ENCODE data around the gene GUCY2C.
"Not testable (repeated sequence)": the region's sequence is repeated elsewhere in the genome, so short reads cannot be mapped to it uniquely, and the experiment has no call there.

The GUCY2C gene

GRCh38 chr12:14696265-14696741, at the start of gene GUCY2C:
GUCY2C (minus strand) TSS chr12:14696599; CDS start chr12:14696448, 151 bp downstream.
- no peak for DNase-seq

- no peak for DNase-seq
Observed at GRCh38 chr12:14743061-14743460, 46.7 kb upstream of the GUCY2C start.

GRCh38 chr12:14741942-14742341, 45.5 kb upstream of the GUCY2C start:
- DNase-seq, result no peak

GRCh38 chr12:14741153-14741552, 44.8 kb upstream of the GUCY2C start:
- no peak for DNase-seq

- not testable (repeated sequence) for DNase-seq
Observed at GRCh38 chr12:14736441-14736840, 40.0 kb upstream of the GUCY2C start.

- no peak for DNase-seq
Observed at GRCh38 chr12:14731821-14732220, 35.4 kb upstream of the GUCY2C start.

- no peak for DNase-seq
Observed at GRCh38 chr12:14729586-14729985, 33.2 kb upstream of the GUCY2C start.

- DNase-seq, result peak in 29 of 56 donors; percentile 1 to 49 (median 6)
Observed at GRCh38 chr12:14723763-14724162, 27.4 kb upstream of the GUCY2C start.

- peak in 7 of 56 donors; percentile 1 to 21 (median 2) for DNase-seq
Observed at GRCh38 chr12:14716848-14717444, 20.5 kb upstream of the GUCY2C start.

- DNase-seq, result no peak
Observed at GRCh38 chr12:14714437-14714836, 18.0 kb upstream of the GUCY2C start.

- no peak for DNase-seq
Observed at GRCh38 chr12:14710632-14711320, 14.4 kb upstream of the GUCY2C start.

GRCh38 chr12:14701809-14702568, 5.6 kb upstream of the GUCY2C start:
- DNase-seq, result no peak

- DNase-seq, result no peak
Observed at GRCh38 chr12:14700935-14701334, 4.5 kb upstream of the GUCY2C start.

GRCh38 chr12:14699923-14700322, 3.5 kb upstream of the GUCY2C start:
- DNase-seq, result no peak

GRCh38 chr12:14698555-14698954, 2.2 kb upstream of the GUCY2C start:
- no peak for DNase-seq

GRCh38 chr12:14695715-14696141, 671 bp downstream of the GUCY2C start:
- no peak for DNase-seq

GRCh38 chr12:14694970-14695369, 1.4 kb downstream of the GUCY2C start:
- DNase-seq, result no peak

- DNase-seq, result no peak
Observed at GRCh38 chr12:14694145-14694714, 2.2 kb downstream of the GUCY2C start.

- DNase-seq, result no peak
Observed at GRCh38 chr12:14693116-14693515, 3.3 kb downstream of the GUCY2C start.

- peak in 29 of 56 donors; percentile 0 to 54 (median 5) for DNase-seq
Observed at GRCh38 chr12:14691560-14691959, 4.8 kb downstream of the GUCY2C start.

GRCh38 chr12:14689996-14690395, 6.4 kb downstream of the GUCY2C start:
- DNase-seq, result no peak

GRCh38 chr12:14689144-14689543, 7.3 kb downstream of the GUCY2C start:
- DNase-seq, result no peak

Measured in nucleus accumbens (tissue), 56 donors.